Right forelimb (tissue), 1 donor: ENCODE data around the gene PRKG1.
"Not testable (repeated sequence)": the region's sequence is repeated elsewhere in the genome, so short reads cannot be mapped to it uniquely, and the experiment has no call there.

Experiments used
- DNase-seq: peaks from one replicate; pipeline ENCODE4 v3.0.0-alpha.2; 2018

The PRKG1 gene

DNA sequence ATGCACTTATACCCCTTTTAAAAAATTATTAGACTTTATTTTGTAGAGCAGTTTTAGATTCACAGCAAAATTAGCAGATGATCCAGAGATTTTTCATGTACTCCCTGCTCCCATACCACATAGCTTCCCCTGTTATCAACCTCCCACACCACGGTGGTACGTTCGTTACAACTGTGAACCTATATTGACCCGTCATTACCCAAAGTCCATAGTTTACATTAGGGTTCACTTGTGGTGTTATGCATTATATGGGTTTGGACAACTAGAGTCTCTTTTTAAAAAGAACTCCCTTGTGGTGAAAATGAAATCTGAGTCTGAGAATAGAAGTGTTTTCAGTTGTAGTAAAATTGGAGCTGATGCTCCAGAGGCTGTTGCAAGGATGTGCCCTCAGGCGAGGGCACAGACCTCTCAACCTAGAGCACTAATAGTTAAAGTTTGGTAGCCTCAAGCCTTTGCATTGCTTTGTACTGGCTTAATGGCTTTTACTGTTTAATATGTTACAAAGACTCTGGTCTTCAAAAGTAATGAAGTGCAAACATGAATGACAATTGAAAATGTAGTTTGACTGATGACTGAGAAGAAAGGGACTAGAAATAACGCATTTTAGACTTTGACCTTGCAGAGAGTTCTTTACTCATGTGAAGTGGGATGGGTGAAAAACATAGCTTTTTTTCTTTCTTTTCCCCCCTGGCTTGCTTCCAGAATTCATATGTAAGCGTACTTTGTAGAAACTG lies 655.7 kb downstream of the PRKG1 start:
- no peak for DNase-seq

DNA sequence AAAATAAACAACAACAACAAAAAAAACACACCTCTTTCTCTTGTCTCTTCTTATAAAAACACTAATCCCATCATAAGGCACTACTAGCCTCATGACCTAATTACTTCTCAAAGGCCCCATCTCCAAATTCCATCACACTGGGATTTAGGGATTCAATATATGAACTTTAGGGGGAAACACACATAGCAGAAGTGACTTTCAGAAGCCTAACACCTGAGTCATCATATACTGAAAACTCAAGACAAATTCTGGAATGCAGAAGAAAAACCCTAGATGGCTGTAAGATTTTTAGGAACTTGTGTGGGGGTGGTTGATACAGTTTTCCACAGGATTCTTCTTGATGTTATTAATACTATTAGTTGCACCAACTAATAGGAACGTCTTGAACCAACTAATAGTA lies 658.8 kb downstream of the PRKG1 start:
- DNase-seq, result no peak

DNA sequence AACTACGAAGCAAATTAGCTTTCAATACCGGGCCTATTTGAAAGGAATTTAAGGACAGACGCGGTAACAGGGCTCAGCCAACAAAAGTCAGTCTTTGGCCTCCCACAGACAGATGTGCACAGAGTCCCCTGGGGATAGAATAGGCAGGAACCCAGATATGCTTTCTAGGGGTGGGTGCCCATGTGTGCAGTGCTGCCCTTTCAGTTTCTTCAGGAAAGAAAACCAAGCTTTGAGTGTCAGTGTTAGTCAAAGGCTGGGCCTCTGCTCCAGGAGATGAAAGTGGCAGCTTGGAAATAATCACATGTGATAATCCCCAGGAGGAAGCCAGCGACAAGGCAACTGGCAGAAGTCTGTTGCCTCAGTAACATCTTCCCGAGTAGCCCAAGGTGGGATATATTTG lies 668.9 kb downstream of the PRKG1 start:
- DNase-seq, result no peak

DNA sequence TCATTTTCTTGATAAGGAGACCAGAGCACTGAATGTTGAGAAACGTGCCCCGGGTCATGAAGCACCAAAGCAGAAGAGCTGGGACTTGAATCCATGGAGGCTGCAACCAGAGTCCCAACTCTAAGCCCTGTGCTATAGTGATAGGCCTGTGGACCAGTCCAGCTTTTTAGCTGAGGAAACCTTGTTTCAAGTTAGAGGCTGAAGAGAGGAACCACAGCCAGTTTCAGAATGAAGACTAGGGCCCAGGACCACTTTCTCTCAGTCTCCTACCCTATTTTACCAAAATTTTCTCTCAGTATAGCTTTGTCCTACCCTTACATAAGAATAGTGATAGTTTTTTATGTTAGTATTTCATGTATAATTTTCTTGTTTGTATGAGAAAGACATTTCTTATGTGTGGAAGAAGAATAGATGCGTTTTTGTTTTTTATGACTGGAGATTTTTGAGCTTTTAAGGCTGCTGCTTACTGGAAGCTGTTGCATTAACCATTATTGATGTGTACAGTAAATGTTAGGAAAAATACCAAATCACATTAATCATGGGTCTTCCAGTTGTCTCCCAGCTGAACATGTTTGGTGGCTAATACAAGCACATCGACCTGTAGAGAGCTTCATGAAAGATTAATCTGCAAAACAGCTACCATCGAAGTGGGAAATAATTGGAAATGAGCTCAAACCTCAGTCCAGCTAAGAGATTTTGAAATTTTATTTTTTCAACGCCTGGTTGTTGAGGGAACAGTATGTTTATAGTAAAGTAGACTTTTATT lies 670.1 kb downstream of the PRKG1 start:
- no peak for DNase-seq

DNA sequence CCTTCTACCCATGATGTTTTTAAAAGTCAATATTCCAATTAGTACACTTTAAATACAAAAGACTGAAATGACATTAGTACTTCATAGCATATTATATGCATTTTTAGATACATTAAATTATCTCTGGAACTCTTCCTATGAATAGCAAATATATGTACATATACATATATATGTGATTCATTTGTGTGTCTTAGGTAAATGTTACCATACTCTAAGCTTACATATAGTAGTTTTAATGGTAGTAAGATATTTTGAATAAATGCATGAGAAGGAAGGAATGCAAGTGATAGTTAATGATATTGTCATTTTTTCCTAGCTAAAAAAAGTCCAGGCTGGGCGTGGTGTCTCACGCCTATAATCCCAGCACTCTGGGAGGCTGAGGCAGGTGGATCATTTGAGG lies 671.1 kb downstream of the PRKG1 start:
- DNase-seq, result no peak

DNA sequence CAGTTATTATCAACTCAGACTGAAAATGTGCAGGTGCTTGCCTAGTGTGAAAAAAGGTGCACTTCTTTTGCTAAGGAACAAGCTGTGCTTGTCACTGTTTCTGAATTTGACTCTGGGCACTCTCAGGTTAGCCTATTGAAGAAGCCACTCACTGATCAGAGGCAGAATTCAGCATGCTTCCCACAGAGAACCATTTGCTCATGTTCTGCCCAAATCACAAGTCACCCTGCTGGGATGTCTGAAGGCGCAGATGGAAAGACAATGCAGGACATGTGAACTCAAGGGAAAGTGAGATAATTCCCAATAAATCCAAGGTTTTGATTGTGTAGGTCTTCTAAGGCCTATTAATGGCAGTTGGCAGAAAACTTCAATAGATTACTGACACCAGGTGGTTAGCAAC lies 672.9 kb downstream of the PRKG1 start:
- no peak for DNase-seq

DNA sequence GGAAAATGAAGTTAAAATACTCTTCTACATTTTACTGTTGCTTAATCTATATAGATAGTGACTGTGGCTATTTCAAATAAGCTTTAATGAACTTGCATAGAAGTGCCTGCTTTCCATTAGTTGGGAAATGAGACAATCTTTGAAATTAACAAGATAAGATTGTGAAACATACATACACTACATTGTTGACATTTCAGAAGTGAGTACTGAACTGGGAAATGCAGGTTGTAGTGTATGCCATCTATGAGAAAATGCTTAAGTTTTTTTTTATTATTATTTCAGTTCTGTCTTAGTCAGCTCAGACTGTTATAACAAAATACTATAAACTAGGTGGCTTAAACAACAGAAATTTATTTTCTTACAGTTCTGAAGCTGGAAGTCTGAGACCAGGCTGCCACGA lies 674.7 kb downstream of the PRKG1 start:
- DNase-seq, result no peak

DNA sequence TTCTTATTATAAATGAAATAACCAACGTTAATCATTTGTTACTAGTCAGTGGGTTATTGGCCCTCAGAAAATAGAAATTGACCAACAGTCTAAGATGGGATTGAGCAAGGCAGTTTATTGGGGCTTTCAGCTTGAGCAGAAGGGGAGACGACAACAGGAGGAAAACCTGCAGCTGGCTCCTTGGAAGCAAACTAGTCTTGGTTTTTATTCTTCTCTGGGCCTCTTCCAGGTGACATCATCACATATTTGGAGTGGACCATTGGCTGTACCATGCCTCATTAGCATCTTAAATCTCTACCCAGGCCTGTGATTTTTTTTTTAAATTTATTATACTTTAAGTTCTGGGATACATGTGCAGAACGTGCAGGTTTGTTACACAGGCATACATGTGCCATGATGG lies 684.1 kb downstream of the PRKG1 start:
- DNase-seq, result no peak

DNA sequence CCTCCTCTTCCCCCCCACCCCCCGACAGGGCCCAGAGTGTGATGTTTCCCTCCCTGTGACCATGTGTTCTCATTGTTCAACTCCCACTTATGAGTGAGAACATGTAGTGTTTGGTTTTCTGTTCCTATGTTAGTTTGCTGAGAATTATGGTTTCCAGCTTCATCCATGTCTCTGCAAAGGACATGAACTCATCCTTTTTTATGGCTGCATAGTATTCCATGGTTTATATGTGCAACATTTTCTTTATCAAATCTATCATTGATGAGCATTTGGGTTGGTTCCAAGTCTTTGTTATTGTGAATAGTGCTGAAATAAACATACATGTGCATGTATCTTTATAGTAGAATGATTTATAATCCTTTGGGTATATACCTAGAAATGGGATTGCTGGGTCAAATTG lies 684.6 kb downstream of the PRKG1 start:
- DNase-seq, result not testable (repeated sequence)

DNA sequence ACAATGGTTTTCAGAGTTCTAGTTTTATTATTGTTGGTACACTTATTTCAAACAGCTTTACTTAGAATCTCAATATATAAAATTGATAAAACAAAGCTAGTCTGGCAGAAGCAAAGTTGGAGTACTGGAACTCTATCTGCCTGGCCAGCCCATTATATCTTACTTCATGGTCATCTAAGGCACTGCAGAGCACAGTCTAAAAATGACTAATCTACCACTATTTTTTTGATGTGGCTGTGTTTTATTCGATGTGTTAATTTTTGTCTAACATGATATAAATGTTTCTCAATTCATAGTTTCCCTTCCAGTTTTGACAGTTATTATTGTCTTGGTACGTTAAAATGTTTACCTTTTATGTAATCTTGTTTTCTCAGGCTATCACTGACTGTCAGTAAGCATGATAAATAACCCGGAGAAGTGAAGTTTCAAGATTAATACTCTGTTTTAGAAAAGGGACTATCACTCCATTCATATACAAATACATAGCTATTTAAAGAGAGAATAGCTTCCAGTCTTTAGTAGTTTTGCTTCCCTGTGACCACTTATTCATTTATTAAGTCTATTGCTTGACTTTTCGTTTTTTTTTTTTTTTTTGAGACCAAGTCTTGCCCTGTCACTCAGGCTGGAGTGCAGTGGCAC lies 685.7 kb downstream of the PRKG1 start:
- DNase-seq, result no peak

DNA sequence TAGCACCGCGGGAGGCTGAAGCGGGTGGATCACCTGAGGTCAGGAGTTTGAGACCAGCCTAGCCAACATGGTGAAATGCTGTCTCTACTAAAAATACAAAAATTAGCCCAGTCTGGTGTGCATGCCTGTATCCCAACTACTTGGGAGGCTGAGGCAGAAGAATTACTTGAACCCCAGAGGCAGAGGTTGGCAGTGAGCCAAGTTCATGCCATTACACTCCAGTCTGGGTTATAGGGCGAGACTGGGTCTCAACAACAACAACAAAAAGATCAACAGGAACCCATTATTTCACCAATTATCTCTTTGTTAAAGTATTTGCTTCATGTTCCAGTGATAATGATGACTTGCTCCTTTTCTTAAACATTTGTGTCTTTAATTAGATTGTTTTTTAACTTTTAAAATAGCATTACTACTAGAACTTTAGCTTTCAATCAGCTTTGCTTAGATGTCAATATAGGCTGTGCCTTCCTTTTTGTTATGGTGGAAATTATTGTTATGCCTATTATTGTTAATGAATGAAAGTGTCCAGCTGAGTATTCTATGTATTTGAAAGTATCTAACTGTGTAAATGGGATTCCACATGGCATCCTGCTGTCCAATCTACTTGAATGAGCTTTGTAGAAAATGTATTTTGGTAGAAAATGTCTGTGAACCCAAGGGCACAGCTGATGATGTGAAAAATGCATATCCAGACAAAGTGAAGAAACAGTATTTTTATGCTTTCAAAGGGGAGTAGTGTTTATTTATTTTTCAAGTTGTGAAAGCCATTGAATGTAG lies 686.8 kb downstream of the PRKG1 start:
- DNase-seq, result no peak

DNA sequence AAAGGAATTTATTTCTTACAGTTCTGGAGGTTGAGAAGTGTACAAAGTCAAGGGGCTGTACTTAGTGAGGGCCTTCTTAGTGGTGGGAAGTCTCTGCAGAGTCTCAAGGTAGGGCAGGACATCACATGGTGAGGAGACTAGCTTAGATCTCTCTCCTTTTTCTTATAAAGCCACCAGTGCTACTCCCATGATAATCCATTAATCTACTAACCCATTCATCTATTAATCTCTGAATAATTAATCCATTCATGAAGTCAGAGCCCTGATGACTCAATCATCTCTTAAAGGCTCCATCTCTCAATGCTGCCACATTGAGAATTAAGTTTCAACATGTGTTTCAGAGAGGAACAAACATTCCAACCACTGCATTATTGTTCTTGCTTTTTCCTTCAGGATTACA lies 689.5 kb downstream of the PRKG1 start:
- DNase-seq, result no peak

DNA sequence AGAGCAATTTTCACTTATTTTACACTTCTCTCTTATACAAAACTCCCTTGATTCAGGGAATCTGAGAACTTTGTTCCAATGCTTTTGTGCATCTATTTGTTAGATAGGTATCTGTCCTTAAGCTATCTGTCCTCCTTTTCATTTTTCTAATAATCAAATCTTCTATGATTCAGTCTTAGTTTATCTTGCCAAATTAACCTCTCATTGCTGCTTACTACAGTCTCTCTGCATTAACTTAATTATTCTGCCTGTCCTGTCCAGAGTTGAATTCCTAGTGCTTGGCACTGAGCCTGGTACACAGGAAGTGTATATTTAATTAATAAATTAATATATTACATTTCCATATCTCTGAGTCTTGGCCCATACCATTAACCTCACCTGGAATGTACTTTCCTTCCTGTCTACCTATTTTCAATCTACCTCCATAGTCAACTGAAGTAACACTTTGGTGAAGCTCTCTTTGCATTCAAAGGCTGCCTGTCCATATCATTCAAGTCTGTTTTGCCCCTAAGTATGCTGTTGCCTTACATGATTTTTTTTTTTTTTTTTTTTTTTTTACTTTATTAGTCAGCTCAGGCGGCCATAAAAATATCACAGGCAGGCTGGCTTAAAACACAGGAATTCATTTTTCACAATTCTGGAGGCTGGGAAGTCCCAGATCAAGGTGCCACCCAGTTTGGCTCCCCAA lies 691.1 kb downstream of the PRKG1 start:
- no peak for DNase-seq

DNA sequence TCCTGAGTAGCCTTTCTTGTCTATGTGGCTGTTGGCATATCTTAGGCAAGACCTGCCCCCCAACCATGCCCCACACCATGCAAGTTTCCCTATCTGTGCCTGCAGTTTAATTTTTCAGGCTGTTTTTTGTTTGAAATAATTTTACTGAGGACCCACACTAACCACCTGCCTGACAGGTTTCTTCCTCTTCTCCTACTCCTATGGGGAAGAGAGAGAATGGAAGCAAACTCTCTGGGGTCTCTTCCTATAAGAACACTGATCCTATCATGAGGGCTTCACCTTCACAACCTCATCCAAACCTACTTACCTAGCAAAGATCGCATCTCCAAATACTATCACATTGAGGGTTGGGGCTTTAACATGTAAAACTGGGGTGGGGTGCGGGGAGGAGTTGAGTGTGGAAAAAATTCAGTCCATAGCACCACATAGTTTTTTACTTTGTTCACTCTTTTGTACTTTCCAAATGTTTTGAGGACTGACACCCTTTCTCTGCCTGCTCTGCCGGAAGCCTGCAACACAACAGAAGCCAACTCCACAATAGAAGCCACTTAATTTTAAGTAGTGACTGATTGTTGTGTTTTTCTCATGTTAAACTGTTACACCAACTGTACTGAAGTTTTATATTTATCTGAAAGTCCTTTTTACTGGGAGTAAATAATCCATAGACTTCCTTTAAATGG lies 692.3 kb downstream of the PRKG1 start:
- DNase-seq, result no peak

DNA sequence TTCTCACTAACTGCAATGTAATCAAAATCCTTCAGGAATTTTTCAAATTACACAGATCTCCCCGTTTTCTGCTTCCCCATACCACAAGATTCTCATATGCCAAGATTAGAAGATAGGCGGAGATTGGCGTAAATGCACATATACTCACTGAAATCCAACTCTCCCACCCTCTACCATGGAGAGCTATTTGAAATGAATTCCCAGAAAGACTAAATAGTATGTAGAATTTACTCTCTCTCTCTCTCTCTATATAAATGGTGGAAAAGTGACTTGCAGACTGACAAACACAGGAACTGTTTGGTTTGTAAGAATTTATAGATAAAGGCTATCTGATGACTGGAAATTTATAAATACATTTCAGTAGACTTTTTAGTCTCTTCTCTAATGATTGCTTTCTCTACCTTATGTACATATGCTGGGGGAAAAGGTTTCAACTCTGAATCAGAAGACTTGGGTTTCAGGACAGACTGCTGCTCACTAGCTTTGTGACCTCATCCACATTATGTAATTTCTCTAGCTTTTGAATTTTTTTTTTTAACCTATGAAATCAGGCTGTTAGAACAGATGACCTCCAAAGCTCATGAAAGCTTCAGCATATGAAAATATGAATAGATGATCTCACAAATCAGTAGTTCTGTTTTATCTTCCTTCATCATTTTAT lies 692.9 kb downstream of the PRKG1 start:
- no peak for DNase-seq

DNA sequence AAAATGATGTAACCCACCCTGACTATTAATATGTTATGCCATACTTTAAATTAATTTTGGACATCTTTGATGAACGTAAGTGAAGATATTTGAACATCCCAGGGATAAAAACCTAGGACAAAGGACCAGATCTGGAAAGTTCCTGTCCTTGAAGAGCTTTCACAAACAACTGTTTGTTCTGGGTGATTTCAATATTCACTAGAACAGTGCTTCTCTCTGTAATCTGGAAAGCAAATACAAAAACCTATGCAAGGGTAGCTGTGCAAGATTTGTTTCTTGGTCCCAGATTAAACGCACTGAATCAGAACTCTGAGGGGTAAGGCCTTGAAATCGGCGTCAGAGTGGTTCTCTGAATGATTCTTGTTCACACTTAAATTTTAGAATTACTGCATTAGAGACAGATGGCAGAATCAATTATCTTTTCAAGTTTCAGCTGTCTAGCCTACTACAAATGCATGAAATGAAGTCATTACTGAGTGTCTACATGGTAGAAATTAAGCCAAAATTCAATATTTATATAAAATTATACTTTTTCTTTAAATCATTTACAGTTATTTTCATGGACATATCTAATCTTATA lies 694.7 kb downstream of the PRKG1 start:
- DNase-seq, result no peak

DNA sequence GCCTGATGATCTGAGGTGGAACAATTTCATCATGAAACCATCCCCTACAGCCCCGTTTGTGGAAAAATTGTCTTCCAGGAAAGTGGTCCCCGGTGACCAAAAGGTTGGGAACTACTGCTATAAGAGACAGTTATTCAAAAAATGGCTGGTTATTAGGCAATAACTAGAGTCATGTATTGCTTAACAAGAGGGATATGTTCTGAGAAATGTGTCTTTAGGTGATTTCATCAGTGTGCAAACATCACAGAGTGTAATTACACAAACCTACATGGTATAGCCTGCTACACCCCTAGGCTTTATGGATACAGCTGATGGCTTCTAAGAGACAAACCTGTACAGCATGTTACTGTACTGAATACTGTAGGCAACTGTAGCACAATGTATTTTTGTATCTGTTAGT lies 696.4 kb downstream of the PRKG1 start:
- DNase-seq, result no peak

DNA sequence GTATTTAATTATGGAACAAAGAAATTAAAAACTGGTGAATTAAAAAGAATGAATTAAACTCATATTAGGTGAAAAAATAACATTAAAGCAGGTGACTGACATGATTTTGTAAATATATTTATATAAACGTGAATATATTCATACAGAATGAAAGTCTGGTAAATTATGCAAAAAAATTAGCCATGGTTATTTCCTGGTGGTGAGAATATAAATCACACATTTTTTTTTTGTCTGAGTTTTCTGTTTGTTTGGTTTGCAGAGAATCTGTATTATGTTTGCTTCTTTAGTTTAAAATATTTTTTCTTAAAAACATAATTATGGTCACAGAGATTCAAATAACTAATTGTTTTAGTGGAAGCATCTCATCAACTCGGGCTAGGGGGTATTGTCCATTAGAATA lies 698.1 kb downstream of the PRKG1 start:
- DNase-seq, result no peak

DNA sequence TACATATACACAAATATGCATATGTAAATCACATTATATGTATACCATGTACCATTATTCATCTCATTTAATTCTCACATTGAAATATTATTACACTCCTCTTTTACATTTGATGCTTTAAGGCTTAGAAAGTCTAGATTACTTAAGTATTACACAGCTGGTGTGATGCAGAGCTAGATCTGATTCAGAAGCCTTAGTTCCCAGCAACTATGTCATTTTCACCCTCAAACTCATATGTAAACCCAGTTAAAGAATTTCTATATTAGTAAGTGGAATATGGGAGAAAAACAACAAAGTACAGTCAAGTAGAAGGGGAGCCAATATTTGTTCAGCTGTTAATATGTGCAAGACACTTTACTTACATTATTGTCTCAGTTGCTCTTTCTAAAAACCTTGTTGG lies 699.4 kb downstream of the PRKG1 start:
- DNase-seq, result no peak

DNA sequence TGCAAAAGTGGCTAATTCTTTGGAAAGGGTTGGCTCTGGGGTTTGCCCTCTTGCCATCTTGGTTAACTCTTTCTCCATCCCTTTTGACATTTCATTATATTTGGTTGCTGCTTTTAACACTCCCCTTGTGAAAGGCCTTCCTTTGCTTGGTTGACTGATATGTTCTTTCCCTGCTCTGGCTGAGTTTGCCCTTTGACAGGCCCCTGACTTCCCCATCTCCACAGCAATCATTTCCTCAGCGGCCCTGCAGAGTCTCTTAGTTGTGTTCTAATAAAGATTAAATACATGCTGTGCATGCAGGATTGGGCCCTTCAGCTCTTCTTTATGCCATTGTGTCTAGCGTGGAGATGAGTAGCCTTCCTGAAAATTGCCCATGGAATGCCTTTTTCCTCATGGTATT lies 709.7 kb downstream of the PRKG1 start:
- no peak for DNase-seq

DNA sequence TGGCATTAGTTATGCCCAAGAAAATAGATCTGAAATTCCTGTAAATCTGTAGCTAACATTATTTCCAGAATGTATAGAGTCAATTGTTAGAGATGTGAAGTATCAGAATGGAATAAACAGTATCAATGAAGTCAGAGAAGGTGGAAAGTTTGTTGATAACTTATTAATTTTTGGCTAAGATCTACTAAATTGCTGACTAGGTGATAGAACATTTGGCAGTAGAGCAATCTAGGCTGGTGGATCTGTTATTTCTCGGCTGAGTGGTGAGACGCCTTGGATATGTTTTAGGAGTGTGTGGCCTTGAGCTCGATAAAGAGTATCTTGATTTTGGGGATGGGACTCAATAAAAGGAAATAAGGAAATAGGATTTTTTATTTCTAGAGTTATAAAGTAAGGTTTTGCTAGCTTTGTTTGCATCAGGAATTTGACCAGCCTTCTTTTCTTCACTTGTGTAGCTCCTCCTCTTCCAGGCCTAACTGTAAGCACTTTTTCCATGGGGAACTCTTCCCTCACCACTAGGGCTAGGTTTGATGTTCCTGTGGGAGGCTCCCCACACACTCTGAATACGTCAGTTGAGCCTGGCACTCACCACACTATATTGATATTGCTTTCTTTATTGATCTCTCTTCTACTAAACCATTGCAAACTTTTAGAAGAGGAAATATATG lies 711.9 kb downstream of the PRKG1 start:
- no peak for DNase-seq
